ENCODE results near the gene FZR1.

GRCh38 chr19:3479177-3479833, 26.8 kb upstream of the FZR1 start:
- TF ChIP-seq EZH2 (IDR thresholded peaks at IDR 0.05; ENCODE audit: insufficient read depth, poor library complexity, severe bottlenecking) (no peak), EZH2phosphoT487 (IDR thresholded peaks at IDR 0.05; ENCODE audit: insufficient read depth, low read depth) (no peak)
